GM08714 (cell line): Measurements from ENCODE around the gene PGGHG.

ENCODE experiments used
- H3K4me3 ChIP-seq: fragments of 200-500 bp; sonication (Bioruptor generic); 2 replicates; pipeline ENCODE4 v1.5.1; 2014; ENCODE audit warnings: mild to moderate bottlenecking, low read length, inconsistent platforms
- ZNF274 ChIP-seq: IDR thresholded peaks from 2 replicates; pipeline ENCODE4 v1.6.1; 2012; ENCODE audit warnings: mild to moderate bottlenecking, low read depth, low read length

Gene PGGHG

GRCh38 chr11:278001-278951, 10.7 kb upstream of the PGGHG start, which contains the start of gene NLRP6:
NLRP6 (plus strand) TSS chr11:278407; CDS start chr11:278570, 163 bp downstream.
- no peak for TF ChIP-seq ZNF274
- no peak within 1 kb of the TSS for H3K4me3 ChIP-seq

- no peak overlapping the region for H3K4me3 ChIP-seq
- no peak for TF ChIP-seq ZNF274
These were observed 9.6 kb upstream of the PGGHG start for GRCh38 chr11:279040-279965.

- TF ChIP-seq ZNF274, result no peak
- H3K4me3 ChIP-seq, result no peak overlapping the region; the same call in 1 of the 2 replicates
These were observed 8.8 kb upstream of the PGGHG start for GRCh38 chr11:279966-280705.

GRCh38 chr11:280706-281485, 8.0 kb upstream of the PGGHG start:
- TF ChIP-seq ZNF274, result no peak
- no peak overlapping the region; the same call in 1 of the 2 replicates for H3K4me3 ChIP-seq

GRCh38 chr11:281486-282161, 7.3 kb upstream of the PGGHG start:
- no peak overlapping the region for H3K4me3 ChIP-seq
- no peak for TF ChIP-seq ZNF274

- TF ChIP-seq ZNF274, result no peak
These were observed 6.8 kb upstream of the PGGHG start for GRCh38 chr11:282171-282570.

GRCh38 chr11:282630-283360, 6.1 kb upstream of the PGGHG start:
- no peak overlapping the region for H3K4me3 ChIP-seq
- TF ChIP-seq ZNF274, result no peak

More at GRCh38 chr11:282171-282570, 6.8 kb upstream of the PGGHG start:
- no peak overlapping the region for H3K4me3 ChIP-seq

GRCh38 chr11:283405-284104, 5.4 kb upstream of the PGGHG start:
- no peak for TF ChIP-seq ZNF274
- H3K4me3 ChIP-seq, result no peak overlapping the region

GRCh38 chr11:284105-285020, 4.6 kb upstream of the PGGHG start:
- TF ChIP-seq ZNF274, result no peak
- H3K4me3 ChIP-seq, result no peak overlapping the region

GRCh38 chr11:285021-285893, 3.7 kb upstream of the PGGHG start:
- no peak for TF ChIP-seq ZNF274
- H3K4me3 ChIP-seq, result no peak overlapping the region
